ENCODE measurements around the gene PDZK1IP1.

The PDZK1IP1 gene, protein sequence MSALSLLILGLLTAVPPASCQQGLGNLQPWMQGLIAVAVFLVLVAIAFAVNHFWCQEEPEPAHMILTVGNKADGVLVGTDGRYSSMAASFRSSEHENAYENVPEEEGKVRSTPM

GRCh38 chr1:47189844-47190508 lies at the start of gene PDZK1IP1:
Gene PDZK1IP1 (minus strand): TSS chr1:47190036. CDS start chr1:47189932, 104 bp downstream.
- DNase-seq, result no peak

DNA sequence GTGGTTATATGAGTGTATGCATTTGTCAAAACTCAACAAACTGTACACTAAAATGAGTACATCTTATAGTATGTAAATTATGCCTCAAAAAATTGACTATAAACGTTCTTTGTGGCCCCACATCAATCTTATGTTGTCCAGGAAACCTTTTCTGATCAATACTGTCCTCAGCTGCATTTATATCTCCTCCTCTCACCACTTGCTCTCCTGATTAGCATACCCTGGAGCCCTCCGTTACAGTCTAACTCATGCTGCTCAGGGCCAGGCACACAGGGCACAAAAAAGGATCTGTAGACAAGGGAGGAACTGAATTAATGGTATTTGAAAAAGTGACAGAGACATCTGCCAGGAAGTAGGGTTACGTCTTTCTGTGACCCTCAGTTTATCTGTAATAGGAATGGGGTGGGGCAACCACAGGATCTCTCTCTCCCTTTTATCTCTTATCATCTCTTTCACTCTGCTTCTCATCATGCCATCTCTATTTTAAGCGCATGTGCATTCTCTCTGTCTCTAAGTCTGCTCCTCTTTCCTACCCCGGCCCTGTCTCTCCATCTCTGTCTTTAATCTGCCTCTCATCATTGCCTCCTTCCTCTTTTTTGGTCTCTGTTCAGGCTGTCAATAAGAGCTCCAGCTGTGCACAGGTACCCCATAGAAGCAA lies 49.2 kb upstream of the PDZK1IP1 start:
- no peak for DNase-seq

- no peak for DNase-seq
Measured at GRCh38 chr1:47235806-47236205, 46.0 kb upstream of the PDZK1IP1 start.

- no peak for DNase-seq
Measured at GRCh38 chr1:47235241-47235681, 45.4 kb upstream of the PDZK1IP1 start.

GRCh38 chr1:47233186-47233585 lies 43.4 kb upstream of the PDZK1IP1 start:
- DNase-seq, result no peak

GRCh38 chr1:47232187-47232874 lies 42.5 kb upstream of the PDZK1IP1 start, which contains the start of gene TAL1:
Gene TAL1 (minus strand): TSS chr1:47232225. CDS start chr1:47225888, 6,337 bp downstream.
- no peak for DNase-seq

GRCh38 chr1:47231301-47232186 lies 41.7 kb upstream of the PDZK1IP1 start:
- no peak for DNase-seq

- DNase-seq, result no peak
Measured at GRCh38 chr1:47230692-47231300, 41.0 kb upstream of the PDZK1IP1 start.

DNA sequence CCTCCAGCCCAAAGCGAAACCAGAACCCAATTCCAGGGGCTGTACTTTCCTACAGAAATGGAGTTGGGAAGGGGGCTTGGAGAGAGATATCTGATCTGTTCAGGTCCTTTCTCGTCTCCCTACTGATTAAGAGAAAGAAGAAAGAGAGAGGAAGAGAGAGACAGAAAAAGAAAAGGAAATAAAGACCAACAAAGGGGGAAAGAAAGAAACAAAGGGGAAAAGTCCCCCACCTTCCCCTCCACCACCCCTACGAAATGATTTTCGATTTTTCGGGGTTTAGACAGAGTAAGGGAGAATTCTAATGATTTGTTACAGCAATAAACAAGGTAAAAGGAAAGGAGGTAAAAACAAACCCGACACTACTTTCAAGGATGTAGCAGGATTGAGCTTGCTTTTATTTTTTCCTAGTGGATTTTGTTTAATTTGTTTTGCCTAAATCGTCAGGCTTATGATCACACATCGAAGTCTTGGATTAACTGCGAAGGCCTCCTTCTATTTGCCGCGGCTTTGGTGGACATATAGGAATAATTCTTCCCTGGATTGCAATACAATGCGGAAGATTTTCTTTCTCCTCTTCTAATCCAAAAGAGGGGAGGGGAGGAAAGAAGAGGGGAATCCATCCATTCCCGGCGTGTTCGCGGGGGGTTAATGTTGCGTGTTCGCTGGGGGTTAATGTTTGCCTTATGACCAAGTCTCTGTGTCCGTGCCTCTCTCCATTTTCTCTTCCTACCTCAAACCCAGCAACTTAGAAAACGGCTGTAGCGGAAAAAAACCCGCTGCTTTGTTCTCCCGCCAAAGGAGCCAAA lies 40.3 kb upstream of the PDZK1IP1 start:
- DNase-seq, result no peak

GRCh38 chr1:47229031-47229885 lies 39.4 kb upstream of the PDZK1IP1 start:
- no peak for DNase-seq

GRCh38 chr1:47228644-47229030 lies 38.8 kb upstream of the PDZK1IP1 start:
- DNase-seq, result no peak

DNA sequence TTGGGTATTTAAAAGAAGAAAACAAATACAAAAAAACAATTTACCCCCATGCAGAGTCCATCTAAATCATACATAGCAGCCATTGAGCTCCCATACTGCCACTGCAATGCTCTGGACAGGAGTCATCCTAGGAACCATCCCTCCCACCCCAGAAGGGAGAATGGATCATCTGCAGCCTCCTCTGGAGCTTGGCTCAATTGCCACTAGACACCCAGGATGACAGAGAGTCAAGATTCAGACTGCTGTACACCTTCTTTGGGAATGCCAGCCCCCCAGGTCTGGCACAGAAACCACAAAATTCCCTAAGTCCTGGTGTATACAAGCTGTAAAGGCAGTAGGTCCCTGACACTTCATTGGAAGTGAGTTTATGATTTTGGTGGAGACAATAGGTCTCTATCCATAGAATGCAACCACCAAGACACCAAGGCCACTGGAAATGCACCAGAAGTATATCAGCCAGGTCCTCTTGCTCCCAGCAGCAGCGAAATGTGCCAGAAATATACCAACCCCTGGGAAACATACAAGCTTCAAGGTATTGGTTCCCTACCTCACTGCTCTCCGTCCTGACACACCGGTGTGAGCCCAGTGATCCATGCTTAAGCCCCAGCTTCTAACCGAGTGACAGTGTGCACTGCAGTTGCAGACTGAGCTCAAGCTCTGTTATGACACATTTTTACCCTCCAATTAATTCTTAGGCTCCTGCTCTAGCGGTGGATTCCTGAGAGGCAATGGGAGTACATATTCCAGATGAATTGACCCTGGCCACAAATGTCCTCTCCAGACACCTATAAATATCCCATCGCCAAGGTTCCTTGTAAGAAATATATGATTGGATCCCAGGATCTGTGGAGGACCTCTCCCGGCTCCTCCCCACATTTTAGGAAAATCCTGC lies 37.8 kb upstream of the PDZK1IP1 start:
- DNase-seq, result no peak

DNA sequence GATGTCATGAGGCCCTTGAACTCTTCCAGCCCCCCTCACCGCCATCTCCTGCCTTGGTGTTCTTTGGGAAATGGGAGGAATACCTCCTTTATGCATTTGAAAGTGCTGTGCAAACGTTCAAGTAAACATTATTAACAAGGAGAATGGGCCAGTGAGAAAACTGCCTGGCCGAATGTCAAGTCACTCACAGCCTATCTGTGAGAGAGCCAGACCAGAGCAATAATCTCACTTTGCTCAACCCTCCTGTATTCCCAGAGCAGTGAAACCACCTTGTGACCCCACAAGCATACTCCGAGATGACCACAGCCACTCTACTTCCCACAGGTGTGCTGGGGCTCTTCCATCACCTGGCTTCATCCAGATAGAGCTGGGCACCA lies 37.0 kb upstream of the PDZK1IP1 start:
- DNase-seq, result no peak

DNA sequence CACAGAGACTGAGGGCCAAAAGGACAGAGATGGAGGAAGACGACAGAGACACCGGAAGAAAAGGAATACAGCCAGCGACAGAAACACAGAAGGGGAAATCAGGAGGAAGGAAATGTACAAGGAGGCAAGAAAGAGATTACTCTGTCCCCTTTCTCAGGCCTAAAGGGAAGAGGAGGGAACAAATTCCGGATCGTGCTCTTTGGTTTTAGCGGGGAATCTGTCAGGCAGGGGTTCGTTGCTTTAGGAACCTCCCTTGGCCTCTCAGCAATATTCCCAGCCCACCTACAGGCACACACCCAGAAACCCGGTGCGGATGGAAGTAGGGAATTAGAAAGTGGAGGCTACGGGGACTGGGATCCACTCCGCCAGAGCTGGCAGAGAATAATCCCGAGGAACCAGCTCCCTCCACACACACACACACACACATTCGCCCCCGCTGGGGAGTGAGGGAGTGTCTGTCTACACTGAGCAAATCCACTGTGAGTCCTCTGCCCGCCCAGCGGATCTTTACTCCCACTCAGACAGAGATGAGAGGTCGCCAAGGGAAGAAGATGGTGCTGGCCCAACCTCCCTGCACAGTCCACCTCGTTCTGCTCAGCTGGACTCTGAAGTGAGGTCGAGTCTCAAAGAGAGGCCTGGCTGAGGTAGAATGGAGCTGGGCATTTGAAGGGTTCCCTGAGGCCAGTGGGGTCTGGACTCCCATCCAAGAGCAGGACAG lies 36.4 kb upstream of the PDZK1IP1 start:
- DNase-seq, result no peak

DNA sequence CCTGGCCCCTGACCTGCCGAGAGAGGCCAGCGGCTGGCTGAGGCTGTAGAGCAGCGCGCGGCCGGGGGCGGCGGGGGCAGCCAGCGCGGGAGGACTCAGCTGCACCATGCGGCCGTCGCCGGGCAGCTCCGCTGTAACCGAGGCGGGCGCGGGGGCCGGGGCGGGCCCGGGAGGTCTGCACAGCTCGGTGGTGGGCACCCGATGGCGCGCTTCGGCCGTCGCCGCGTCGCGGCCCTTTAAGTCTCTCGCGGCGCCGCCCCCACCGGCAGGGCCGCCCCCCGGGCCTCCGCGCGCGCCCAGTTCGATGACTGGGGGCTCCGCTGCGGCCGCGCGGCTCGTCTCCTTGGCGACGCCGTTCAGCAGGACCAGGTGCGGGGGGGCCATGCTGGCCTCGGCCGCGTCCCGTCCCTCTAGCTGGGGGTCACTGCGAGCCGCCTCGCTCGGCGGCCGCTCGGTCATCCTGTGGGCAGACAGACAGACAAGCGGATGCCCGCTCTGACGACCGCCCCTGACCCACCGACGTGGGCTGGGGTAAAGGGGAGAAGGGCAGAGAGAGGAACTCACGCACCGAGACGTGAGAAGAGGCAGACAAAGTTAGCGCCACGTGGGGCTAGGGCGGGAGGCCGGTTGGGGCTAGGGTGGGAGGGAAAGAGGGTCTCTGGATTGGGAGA lies 35.7 kb upstream of the PDZK1IP1 start:
- DNase-seq, result no peak

DNA sequence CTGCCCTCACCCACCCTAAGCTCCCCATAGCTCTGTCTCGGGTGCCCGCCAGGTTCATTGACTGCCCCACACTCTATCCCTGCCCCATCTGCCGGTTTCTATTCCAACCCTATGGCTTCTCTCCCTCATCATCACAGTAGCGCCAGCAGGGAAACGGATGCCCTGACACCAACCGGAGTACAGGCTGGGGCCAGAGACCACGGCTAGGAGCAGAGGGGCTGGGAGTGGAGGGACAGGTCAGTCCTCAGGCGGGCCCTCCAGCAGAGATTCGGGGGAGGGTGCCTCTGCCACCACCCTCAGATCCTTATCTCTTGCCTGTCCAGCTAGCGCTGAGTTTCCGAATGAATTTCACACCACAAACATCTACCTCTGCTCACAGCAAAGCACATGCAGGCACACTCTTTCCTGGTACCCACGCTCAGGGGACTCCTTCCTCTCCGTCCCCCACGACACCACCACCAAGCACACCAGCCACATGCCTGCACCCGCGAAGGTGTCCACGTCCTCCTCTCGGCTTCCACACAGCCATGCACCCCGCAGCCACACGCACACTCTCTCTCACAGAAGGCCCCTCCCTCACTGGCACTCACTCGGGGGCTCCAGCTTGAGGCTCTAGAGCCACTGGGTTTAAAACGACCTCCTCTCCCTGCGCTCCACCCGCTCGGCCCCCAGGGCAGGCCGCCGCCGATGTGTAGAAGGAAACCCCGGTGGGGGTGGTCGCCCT lies 35.0 kb upstream of the PDZK1IP1 start:
- no peak for DNase-seq
